HG03066 (cell line): ENCODE data around the gene SPDYE4.

Experiments used
- ATAC-seq: cut with Tn5 transposase; IDR thresholded peaks from one replicate; pipeline ENCODE4 v1.9.1; 2021; ENCODE audit warnings: low read depth; ENCODE audit not compliant: unreplicated experiment

Gene SPDYE4

DNA sequence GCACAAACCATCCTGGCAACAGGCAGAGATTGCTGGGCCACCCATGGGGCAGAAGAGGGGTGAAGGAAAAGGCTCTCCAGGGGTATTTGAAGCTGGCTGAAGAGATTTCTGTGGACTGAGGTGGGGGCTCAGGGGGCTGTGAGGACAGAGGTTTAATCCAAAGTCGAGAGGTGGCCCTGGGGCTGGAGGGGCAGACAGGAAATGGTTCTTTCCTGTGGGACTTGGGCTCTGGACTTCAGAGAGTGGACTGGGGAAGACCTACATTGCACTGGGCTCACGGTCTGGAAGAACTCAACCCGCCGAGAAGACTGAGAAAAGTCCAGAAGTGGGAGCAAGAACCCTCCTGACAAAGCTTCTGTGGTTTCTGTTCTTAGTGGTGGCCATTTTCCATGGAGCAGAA lies 16.6 kb downstream of the SPDYE4 start:
- no peak for ATAC-seq

DNA sequence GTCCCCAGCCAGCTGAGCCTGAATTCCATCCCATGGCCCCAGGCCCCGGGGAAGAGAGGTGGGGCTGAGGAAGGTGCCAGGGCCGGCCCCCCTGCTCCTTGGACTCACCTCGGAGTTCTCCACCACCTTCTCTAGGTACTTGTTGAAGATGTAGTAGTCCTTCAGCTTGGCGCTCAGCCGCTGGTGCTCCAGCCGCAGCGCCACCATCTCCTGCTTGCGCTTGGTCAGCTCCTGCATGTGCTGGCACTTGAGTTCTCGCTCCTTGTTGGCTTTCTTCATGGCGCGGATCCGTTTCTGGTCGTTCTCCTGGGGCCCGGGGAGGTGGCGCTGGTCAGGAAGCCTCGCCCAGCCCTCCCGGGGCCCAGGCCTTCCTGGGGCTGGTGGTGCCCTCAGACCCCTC lies 17.0 kb downstream of the SPDYE4 start:
- no peak for ATAC-seq

DNA sequence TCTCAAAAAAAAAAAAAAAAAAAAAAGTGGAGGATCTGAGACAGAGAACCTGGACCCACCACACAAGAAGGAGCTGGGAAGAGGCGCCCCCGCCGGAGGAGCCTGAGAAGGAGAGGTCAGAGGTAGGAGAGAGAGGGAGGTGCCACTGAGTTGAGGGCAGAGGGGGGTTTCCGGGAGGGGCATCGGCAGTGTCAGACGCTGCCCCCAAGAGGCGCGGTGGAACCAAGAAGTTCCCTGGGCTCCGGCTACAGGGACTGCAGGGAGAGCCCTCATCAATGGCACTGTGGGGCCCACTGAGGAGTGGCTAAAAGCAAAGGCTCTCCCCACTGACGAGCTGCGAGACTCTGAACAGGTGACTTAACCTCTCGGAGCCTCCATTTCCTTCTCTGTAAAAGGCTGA lies 17.9 kb downstream of the SPDYE4 start:
- ATAC-seq = no peak

DNA sequence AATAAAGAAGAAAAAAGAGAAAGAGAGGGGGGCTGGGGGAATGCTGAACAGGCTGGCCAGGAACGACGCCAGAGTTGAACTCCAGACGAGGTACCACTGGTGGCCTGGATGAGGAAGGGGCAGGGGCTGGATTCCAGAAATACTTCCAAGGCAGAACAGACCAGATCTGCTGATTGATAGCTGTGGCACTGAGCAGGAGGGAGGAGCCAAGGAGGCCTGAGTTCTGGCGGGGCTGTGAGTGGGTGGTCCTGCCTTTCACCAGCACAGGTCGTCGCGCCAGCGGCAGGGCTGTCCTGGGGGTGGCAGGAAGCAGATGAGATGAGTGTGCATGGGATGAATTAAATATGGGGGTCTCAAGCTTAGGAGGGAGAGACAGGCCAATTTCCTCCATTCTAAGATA lies 19.2 kb downstream of the SPDYE4 start:
- no peak for ATAC-seq

DNA sequence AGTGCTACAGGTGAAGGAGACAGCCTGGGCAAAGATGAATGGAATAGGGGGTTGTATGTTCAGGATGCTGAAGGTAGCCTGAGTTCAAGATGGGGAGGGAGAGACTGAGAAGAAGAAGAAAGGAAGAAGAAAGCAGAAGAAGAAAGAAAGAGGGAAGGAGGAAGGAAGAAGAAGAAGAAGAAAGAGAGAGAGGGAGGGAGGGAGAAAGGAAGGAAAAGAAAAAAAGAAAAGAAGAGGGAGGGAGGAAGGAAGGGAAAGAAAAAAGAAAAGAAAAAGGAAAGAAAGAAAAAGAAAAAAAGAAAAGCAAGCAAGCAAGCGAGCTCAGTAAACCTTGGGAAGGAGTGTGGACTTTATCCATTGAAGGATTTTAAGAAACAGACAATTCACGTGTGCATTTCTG lies 21.6 kb downstream of the SPDYE4 start:
- ATAC-seq = no peak

DNA sequence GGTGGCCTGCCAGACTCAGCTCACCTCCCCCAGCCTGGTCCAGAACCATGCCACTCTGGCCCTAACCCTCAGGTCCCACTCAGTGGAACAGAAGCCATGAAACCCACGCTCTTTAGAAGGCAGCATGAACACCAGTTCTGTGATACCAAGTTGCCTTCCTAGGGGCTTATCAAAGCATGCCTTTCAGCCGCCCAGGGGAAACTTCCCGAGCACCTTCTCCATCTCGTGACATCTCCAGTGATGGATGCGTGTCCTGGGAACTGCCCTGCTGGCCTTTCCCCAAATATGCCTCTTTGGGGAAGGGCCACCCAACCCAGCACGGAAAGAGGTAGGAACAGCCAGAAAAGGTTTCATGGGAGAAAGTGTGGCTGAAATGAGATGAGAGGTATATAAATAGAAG lies 22.0 kb downstream of the SPDYE4 start:
- ATAC-seq = no peak

DNA sequence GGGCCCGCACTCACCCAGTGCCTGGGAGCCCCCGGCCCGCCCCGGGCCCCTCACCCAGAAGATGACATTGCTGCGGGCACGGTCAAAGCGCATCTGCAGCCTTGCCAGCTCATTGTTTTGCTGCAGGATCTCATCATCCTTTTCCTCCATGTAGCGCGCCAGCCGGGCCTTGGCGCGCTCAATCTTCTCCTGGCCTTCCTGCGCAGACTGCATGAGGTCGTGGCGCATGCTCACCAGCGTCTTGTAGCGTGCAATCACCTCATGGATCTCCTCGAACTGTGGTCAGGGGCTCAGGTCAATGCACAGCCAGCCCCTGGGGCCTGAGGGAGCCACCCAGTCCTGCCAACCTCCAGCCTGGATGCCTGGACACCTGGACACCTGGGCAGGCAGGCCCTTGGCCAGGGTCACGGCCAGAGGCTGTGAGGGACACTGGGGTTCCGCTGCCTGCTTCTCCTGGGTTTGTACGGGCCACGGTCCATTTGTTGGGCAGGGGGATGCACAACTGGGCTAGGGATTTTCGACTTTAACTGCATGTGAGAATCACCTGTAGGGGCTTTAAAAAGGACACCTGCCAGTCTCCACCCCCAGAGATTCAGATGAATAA lies 22.9 kb downstream of the SPDYE4 start:
- ATAC-seq = no peak

DNA sequence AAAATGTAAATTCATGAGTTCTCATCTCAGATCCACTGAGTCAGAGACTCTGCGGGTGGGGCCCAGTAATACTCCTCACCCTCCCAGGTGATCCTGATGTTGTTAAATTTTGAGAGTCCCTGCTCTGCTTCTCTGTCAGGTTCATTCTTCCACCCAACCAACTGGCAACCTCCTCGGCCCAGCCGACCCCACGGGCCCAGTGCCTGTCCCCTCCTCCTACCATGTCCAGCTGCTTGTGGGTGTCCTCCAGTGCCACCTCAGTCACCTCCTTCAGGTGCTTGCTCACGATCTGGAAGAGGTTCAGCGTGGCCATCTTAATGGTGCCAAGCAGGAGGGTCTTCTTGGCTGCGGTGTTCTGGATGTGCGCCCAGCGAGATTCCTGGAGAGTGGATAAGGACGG lies 23.5 kb downstream of the SPDYE4 start:
- no peak for ATAC-seq

DNA sequence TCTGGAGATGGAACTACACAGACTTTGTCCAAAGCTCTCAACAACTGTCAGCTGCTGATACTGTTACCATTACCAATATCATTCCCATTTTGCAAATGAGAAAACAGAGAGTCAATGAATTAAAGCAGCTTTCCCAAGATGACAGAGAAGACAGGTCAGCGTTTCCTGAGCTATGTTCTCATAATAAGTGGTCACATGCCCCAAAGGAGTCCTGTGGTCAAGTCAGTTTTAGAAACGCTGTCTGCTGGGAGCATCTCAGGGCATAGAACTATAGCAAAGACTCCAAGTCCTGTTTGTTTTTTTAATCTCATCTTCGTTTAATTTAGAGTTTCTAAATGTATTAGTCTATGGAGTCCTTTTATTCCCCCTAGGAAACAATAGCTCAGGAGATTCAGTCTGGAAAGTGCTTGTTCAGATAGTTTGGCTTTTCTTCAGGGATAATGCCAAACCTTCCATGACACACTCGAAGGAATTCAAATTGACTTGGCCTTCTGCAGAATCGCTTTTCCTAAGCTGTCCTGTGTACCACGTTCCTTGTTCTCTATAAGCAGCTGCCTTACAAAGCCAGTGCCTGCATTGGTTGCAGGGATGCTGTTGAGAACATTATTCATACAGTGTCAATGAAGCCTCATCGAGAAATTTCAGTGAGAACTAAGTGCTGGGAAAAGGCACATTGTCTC lies 25.8 kb downstream of the SPDYE4 start:
- no peak for ATAC-seq

DNA sequence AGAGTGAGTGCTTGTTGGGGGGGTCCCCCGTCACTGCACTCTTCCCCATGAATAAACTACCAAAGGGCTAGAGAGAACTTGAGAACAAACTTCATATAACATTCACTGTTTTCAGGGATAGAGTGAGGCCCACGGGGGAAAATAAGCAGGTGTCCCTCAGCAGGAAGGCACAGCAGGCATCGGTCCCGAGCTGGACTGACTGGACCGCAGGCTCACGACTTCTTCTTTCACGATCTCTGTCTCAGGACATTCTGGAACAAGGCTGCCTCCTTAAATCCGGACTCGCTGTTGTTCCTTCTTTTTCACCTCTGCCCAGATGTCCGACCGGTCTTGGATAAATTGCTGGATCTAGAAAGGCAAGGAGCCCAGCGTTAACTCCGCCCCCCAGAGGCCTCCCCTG lies 28.5 kb downstream of the SPDYE4 start:
- no peak for ATAC-seq

DNA sequence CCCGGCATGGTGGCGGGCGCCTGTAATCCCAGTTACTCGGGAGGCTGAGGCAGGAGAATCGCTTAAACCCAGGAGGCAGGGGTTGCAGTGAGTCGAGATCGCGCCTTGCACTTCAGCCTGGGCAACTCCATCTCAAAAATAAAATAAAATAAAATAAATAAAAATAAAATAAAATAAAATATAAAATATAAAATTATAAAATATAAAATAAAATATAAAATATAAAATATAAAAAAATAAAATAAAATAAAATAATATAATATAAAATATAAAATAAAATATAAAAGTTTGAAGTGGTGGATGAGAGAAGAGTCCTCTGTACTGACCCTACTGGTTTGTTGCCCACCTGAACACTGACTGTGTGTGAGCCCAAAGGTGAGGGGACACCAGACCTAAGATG lies 28.9 kb downstream of the SPDYE4 start:
- ATAC-seq = no peak

DNA sequence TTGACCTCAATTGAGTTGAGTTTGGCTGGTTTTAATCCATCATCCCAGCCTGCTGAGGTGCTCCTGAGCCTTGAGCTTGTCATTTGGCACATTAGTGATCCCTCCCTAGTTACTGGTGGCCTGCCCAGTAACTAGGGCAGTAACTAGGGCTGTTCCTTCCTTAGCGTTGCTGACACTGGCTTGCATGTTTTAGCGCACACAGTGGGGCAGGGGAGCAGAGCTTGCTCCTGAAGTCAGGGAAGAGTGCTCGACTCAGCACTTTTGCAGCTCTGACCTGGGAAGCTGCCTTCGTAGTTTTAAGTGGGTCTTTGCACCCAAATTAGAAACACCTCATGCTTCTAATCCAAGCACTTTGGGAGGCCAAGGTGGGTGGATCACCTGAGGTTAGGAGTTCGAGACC lies 29.4 kb downstream of the SPDYE4 start:
- ATAC-seq = no peak

DNA sequence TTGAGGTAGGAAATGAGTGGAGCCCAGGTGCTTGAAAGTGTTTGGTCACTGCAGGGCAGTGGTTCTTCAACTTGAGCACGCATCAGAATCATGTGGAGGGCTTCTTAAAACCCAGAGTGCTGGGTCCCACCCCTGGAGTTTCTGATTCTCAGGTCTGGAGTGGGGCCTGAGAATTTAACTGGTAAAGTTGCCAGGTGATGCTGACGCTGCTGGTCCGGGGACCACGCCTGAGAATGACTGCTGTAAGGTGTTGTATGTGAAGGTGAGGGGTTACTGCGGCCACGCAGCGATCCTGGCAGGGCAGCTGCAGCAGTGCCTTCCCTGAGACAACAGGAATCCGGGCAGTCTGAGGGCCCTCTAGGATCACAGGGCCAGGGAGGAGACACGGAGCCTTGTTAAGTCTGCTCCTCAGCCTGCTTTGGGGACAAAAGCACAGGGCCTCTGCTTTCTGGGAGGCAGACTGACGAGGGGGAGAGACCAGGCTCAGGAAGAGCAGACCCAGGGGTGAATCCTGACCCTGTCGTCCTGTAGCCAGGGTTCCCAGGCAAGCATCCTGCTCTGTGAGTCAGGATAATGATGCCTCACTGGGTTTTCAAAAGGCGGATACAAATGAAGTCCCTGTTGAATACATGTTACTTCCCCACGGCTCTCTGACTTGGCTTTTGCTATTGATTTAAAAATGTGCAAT lies 30.0 kb downstream of the SPDYE4 start:
- no peak for ATAC-seq

DNA sequence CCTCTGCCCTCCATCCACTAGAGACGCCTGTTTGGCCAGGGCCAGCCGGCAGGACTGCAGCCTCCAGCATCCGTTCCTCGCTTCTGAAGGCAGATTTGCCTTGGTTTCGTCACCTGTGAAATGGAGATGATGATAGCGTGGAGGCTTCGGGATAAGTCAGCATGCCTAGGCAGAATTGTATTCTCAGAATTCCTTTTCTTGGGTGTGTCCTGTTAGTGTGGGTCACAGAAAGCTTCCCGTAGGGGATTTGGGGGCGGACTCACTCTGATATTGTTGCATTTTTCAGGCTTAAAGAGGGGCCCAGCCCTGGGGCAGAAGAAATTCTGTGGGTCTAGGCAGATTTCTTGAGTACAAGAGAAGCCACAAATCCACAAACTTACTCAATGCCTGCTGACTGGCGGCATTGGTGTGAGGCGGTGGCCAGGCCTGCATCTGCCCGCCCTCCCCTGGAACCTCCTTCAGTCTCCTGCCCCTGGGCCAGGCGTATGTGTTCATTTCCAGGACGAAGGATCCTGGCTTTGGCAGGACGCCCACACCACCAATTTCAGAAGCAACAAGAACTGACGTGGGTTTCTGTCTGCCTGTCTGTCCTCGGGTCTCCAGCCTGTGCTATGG lies 31.3 kb downstream of the SPDYE4 start:
- ATAC-seq = no peak

DNA sequence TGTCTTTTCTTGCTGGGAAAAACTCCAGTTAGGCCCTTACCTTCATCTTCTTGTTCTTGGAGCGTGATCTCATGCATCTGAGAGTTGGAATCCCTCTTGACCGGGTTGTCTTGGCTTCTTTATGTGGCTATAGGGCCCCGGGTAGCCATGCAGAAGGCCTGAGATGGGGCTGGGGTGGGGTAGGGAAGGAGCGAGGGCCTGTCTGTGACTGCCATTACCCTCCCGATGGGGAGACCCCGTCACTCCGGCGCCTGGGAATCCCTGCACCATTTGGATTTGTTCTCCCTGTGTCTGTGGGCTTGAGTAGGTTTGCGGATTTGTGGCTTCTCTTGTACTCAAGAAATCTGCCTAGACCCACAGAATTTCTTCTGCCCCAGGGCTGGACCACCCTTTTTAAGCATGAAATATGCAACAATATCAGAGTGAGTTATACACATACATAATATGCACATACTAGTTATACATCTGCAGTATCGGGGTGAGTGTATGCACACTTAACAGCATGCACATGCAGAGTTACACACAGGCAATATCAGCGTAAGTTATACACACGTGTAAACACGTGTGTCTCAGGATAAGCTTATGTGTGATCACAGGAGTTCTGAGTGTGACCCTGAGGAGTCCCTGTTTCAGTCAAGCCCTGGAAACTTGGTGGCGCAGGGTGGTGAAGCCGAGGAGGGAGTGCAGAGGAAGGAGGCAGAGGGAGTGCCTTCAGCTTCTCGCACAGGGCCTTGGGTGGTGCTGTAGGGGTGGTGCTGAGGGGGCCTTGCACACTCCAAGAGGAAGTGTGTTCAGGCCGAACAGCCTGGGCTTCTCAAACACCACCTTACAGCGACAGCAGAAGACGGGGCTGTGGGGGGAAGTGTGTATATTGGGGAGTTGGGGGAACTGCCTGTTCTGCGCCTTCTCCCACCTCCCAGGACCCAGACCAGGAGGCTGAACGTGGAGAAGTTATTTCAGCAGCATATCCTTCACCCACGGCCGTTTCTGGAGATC lies 32.2 kb downstream of the SPDYE4 start:
- ATAC-seq = no peak

DNA sequence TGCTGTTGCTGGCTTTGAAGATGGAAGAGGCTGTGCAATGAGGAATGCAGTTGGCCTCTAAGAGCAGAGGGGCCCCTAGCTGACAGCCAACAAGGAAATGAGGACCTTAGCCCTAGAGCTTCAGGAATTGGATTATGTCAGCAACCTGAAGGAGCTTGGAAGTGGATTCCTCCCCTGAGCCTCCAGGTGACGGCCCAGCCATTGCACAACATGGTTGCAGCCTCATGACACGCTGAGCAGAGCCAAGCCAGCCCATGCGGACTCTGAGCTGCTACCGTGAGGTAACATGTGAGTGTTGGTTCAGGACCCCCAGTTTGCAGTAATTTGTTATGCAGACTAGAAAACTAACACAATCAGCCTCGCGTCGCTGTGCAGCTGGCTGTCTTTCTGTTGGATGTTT lies 33.9 kb downstream of the SPDYE4 start:
- no peak for ATAC-seq

DNA sequence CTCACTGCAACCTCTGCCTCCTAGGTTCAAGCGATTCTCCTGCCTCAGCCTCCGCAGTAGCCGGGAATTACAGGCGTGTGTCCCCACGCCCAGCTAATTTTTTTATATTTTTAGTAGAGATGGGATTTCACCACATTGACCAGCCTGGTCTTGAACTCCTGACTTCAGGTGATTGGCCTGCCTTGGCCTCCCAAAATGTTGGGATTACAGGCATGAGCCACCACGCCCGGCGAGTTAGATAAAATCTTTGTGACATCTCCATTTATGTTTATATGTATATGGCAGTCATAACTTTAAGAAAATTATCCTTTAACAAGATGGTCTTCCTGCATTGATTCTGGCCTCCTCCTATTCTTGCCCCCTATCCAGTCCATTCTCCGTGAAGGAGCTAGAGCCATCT lies 37.8 kb downstream of the SPDYE4 start:
- no peak for ATAC-seq

DNA sequence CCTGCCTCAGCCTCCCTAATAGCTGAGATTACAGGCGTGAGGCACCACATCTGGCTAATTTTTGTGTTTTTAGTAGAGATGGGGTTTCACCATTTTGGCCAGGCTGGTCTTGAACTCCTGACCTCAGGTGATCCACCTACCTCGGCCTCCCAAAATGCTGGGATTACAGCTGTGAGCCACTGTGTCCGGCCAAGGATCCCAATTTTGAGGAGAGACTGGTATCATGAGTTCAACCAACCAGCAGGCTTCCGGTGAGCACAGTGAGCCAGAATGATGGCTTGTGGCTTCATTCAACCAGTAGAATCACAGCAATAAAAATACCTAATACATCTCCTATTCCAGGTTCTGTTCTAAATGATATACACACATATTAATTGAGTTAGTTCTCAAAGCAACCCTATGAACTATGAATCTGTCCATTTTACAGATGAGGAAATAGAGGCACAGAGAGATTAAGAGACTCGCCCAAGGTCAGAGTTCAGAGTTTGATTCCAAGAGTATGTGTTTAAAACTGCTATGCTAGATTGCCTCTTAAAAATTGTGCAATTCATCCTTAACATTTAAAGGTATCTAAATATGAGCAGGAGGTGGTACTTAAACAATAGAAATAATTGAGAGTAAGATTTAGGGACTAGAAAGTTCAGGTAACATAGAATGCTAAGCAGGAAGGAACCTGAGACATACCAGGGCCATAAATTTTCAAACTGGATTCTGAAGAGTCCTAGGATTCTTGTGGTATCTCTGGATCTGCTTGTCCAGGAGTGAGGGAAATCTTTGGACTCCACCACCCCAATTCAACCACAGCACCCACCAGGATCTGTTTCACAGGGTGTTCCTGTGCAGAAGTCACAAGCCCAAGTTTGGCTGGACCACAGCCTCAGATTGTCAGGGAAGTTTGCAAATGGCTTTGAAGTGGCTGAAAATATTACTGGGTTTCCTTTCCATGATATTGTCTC lies 38.8 kb downstream of the SPDYE4 start:
- ATAC-seq = no peak

DNA sequence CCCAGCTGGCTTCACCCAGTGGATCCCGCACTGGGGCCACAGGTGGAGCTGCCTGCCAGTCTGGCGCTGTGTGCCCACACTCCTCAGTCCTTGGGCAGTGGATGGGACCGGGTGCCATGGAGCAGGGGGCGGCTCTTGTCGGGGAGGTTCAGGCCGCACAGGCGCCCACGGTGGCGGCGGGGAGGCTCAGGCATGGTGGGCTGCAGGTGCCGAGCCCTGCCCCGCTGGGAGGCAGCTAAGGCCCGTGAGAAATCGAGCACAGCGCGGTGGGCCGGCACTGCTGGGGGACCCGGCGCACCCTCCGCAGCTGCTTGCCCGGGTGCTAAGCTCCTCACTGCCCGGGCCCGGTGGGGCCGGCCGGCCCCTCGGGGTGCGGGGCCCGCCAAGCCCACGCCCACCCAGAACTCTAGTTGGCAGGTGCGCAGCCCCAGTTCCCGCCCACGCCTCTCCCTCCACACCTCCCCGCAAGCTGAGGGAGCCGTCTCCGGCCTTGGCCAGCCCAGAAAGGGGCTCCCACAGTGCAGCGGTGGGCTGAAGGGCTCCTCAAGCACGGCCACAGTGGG lies 40.3 kb downstream of the SPDYE4 start:
- ATAC-seq = no peak
